NCI-H1436 treated with DMSO at 0.1 percent for 48 hours (cell line): ENCODE measurements around the gene ERC2.

ENCODE experiments used
- DNase-seq: peaks from one replicate; lab custom pipeline; 2025; lab: John Stamatoyannopoulos, UW

ERC2 gene

DNA sequence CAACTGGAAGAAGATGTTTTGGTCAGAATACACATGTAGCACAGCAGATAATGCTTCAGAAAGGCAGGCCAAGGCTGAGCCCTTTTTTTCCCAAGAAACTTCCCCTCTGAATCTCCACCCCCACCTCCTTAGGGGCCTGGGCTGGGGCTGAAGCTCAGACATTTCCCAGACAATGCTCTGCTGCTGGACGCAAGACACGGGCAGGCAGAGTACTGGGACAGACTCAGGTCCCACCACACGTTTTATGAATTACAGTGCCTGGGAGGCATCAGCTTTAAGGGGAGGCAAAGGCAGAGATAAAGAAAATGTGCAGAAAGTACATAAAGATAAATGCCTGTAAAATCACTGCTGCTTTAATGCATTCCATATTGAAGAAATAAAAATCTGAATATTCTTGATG is 479.4 kb downstream of the ERC2 start:
- no peak for DNase-seq

- no peak for DNase-seq
Observed at GRCh38 chr3:55984626-55985025, 483.6 kb downstream of the ERC2 start.

GRCh38 chr3:55978953-55979352 is 489.3 kb downstream of the ERC2 start:
- DNase-seq, result no peak

- DNase-seq, result no peak
Observed at GRCh38 chr3:55974421-55975165, 493.7 kb downstream of the ERC2 start.

DNA sequence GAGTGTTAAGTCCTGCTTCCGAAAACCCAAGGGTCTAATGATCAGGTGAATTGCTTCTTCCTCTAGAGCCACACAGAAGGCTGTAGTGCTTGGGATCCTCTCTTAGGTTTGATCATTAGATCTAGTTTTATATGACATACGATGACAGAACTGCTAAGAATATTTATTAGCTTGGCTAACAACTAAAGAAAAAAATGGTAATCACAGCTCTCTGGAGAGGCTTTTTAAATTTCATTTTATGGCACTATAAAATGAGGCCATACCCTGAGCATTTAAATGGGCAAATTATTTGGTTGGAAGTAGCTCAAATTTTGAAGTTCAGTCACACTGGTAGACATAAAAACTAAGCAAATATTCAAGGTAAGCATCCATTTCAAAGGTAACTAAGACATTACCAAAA is 498.6 kb downstream of the ERC2 start:
- DNase-seq, result no peak

DNA sequence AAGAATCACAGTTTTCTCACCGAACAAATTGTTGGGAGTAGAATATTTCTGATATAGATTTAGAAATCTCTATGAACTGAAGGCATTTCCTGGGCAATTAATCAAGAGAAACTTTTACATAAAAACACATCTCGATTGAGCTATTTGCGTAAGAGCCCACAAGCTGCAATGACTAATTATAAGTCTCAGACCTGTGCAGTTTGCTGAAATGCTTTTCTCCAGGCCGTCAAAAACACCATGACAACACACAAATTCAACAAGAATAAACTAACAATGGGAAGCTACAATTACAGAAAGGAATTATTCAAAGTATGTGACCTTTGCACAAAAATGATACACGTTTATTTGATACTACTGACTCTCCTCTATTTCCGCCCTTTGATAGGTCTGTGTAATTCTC is 499.9 kb downstream of the ERC2 start:
- DNase-seq, result no peak

GRCh38 chr3:55966566-55966965 is 501.7 kb downstream of the ERC2 start:
- DNase-seq, result no peak

- DNase-seq, result no peak
Observed at GRCh38 chr3:55965776-55966175, 502.5 kb downstream of the ERC2 start.

DNA sequence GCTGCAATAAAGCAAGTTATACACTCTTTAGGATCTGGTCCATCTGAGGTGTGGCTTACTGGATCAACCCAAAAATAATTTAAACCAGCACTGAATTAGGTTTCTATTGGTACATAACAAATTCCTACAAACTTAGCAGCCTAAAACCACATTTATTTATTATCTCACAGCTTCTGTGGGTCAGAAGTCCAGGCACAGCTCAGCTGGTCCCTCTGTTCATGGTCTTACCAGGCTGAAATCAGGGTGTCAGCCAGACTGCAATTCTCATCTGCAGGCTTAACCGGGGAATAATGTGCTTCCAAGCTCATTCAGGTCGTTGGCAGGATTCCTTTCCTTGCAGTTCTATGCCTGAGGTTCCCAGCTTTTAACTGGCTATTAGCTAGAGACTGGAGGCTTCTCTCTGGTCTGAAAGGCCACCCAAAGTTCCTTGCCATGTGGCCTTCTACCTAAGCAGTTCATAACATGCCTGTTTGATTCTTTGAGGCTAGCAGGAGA is 503.7 kb downstream of the ERC2 start:
- no peak for DNase-seq

GRCh38 chr3:55963601-55964000 is 504.7 kb downstream of the ERC2 start:
- no peak for DNase-seq

DNA sequence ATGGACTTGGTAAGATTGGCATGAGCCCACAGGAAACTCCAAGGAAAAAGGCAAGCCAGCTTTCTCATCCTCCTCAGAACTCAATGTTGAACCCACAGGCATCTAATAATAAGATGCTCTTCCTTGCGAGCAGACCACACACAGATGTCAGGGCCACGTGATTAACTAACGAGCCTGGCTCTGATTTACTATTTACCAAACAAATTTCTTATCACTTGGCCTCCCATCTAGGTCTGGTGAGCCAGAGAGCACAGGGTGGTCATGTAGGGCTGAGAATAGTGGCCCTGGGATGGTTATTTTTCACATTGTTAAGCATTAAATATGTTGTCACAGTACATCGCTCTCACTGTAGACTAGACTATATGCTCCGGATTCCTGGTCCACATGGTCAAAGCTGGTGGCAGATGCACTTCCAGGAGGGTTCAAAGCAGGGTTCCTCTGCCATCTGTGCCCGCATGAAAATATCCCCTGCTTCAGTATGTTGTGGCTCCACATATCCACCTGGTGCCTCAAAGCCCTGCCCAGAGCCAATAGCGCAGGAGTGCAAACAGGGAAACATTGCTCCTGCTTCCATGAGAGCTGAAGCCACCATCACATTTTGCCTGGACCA is 508.7 kb downstream of the ERC2 start:
- no peak for DNase-seq

DNA sequence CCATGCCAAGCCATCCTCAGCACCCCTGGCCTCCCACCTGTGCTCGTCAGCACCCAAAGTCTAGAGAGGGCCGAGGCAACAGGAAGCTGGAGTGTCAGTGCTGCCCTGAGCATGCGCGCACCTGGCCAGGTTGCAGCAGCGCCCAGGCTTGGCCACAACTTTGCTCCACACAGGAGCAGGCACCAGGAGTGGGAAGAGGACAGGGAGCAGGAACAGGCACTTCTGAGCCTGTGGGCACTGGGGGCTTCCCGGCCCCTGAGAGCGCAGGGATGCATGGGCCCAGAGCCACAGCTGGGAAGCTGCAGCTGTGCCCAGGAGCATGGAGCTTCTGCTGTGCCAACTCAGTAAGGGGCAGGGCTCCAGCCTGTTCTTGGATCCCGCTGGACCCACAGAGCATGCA is 509.7 kb downstream of the ERC2 start:
- DNase-seq, result no peak

GRCh38 chr3:55955891-55956477 is 512.3 kb downstream of the ERC2 start:
- no peak for DNase-seq

DNA sequence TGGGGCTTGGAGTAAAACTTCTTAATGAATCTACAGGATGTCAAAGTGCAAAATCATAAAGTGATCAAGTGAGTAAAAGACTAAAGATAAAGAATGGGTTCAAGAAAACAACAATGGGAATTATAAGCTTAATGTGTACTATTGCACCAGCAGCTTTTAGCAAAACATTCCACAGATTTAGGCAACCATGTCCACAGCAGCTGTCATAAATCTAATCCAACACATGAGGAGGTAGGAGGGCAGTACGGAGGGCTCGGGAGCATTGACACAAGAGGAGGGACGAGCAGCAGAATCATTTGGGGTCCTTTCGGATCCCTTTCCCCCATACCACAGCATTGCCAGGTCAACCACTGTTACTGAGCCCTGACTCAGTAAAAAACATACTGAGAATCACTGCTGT is 516.9 kb downstream of the ERC2 start:
- DNase-seq, result no peak

GRCh38 chr3:55947406-55947805 is 520.9 kb downstream of the ERC2 start:
- DNase-seq, result no peak

- DNase-seq, result no peak
Observed at GRCh38 chr3:55946574-55947160, 521.6 kb downstream of the ERC2 start.

DNA sequence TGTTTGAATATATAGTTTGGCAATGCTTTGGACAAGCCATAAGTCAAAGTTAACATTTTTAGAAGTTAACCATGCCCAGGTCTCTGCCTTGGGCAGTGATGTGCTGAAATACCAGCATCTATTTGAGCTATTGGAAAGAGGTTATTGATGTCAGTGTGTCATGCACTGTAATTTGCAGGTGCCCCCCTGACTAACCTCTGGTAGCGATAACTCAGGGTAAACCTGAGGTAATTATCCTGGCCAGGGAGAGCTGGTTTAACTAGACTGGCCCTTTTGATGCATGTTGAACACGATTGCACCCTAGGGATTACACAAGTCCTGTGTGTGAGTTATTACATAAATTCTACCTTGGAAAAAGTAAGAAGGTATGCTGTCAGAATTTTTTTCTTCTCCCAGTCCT is 525.4 kb downstream of the ERC2 start:
- no peak for DNase-seq

- DNase-seq, result no peak
Observed at GRCh38 chr3:55939287-55939686, 529.0 kb downstream of the ERC2 start.

GRCh38 chr3:55937301-55937700 is 531.0 kb downstream of the ERC2 start:
- DNase-seq, result no peak

GRCh38 chr3:55936549-55937052 is 531.7 kb downstream of the ERC2 start:
- no peak for DNase-seq

DNA sequence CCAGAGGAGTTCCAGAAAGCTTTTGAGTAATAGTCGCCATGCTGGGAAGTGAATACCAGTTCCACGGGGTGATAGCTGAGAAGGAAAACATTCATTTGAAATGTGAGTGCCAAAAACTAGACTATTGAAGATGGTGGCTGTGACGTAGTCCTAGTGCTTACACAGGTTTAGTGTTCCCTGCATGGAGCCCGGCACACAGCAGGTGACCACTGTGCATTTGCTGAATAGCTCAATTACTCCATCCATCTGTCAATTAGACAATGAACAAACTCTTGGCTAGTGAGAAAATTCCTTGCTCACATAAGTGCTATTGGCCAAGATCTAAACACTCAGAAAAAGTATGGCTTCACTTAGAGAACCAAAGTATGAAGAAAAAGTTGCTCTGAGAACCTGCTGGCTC is 533.0 kb downstream of the ERC2 start:
- no peak for DNase-seq

- no peak for DNase-seq
Observed at GRCh38 chr3:55934771-55935170, 533.5 kb downstream of the ERC2 start.
